ENCODE data around the gene SOX5. TPM values are rescaled to one million over a fixed set of nuclear protein-coding genes. Genes with fewer than 3 reads are reported as not detected.

Gene SOX5
- total RNA-seq, 4 donors from 2014 or later: 0.40 to 8.4 (median 2.2) TPM

DNA sequence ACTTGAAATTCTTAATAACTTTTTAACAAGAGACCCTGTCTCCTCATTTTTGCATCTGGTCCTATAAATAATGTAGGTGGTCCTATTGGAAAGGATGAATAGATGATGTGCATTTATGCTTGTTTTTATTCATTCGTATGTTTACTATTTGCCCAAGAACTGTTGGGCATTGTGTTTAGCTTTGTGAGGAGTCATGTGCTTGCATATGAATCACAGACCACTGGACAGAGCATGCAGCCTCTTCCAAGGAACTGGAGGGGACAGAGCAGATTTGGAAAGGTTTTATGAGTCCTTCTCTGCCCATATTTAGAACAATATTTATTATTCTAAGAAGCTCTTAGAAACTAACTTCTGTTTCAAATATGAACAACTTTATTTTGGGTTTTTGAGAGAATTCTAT, 414.0 kb downstream of the SOX5 start:
- DNase-seq: no peak

DNA sequence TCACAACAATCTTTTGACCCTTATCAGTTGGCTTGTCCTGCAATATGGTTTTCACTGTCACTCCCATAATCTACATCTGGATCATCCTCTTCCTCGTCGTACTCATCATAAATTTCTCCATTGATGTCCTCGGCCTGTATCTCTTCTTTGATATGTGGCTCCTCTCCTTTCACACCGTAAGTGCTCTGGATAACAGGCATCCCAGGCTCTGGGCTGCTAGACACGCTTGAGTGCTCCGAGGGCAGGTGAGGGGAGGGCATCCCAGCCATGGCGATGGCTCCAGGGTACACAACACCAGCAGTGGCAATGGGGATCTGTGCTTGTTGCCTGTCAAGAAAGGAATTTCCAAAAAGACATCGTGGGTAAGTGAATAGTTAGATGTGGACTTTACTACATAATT, 415.3 kb downstream of the SOX5 start:
- intact Hi-C loops (cut with DNase I): no loop called here
- 88 to 90% methylated on average over 8 of the region's 8 CpGs for WGBS, 2 donors
- H3K4me1 ChIP-seq: peaks cover 0 to 5% (median 0%) of the 10 kb centered on the region in 3 donors
- TF ChIP-seq POLR2A (IDR thresholded peaks at IDR 0.05): no peak
- TF ChIP-seq, protein P1, sequence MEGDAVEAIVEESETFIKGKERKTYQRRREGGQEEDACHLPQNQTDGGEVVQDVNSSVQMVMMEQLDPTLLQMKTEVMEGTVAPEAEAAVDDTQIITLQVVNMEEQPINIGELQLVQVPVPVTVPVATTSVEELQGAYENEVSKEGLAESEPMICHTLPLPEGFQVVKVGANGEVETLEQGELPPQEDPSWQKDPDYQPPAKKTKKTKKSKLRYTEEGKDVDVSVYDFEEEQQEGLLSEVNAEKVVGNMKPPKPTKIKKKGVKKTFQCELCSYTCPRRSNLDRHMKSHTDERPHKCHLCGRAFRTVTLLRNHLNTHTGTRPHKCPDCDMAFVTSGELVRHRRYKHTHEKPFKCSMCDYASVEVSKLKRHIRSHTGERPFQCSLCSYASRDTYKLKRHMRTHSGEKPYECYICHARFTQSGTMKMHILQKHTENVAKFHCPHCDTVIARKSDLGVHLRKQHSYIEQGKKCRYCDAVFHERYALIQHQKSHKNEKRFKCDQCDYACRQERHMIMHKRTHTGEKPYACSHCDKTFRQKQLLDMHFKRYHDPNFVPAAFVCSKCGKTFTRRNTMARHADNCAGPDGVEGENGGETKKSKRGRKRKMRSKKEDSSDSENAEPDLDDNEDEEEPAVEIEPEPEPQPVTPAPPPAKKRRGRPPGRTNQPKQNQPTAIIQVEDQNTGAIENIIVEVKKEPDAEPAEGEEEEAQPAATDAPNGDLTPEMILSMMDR (IDR thresholded peaks at IDR 0.05): no peak
- H3K27me3 ChIP-seq: no peaks in the 10 kb centered on the region
- no peak for DNase-seq
- H3K36me3 ChIP-seq: no peaks in the 10 kb centered on the region
- H3K9me3 ChIP-seq: no peaks in the 10 kb centered on the region
- no peak overlapping the region for H3K27ac ChIP-seq
- H3K4me3 ChIP-seq: no peak overlapping the region

More for the DNA sequence above, 414.0 kb downstream of the SOX5 start:
- Histone ChIP-seq H3K4me3 (no peak overlapping the region), H3K4me1 (peaks cover 0 to 5% (median 0%) of the 10 kb centered on the region in 3 donors), H3K27me3 (no peaks in the 10 kb centered on the region), H3K9me3 (no peaks in the 10 kb centered on the region), H3K27ac (no peak overlapping the region), H3K36me3 (no peaks in the 10 kb centered on the region)
- WGBS, 2 donors: 67 to 84% methylated on average over 1 of the region's 1 CpG
- intact Hi-C loops (cut with DNase I): no loop called here
- TF ChIP-seq, protein P1 (IDR thresholded peaks at IDR 0.05): no peak
- TF ChIP-seq POLR2A (IDR thresholded peaks at IDR 0.05): no peak

DNA sequence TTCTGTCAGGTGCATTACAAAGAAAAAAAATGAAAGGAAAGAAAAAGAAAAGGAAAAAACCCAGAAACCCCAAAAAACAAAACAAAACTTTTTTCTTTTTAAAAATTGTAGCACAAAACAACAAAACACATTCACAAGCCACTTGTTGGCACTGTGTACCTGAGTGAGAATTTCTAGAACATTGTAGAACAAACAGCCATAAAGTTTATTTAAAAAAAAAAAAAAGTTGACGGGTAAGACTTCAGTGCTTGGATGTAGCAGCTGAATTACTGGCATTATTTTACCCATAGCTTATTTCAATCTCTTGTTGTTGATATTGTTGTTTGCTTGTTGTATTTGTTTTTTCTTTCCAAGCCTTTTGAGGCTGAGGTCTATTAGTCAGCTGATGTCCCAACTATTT, 415.8 kb downstream of the SOX5 start:
- no peak for DNase-seq
- Histone ChIP-seq H3K4me1 (peaks cover 0 to 5% (median 0%) of the 10 kb centered on the region in 3 donors), H3K4me3 (no peak overlapping the region), H3K27me3 (no peaks in the 10 kb centered on the region), H3K36me3 (no peaks in the 10 kb centered on the region), H3K27ac (no peak overlapping the region), H3K9me3 (no peaks in the 10 kb centered on the region)
- no peak for TF ChIP-seq POLR2A (IDR thresholded peaks at IDR 0.05)
- TF ChIP-seq, protein P1 (IDR thresholded peaks at IDR 0.05): no peak
- 82 to 100% methylated on average over 1 of the region's 1 CpG for WGBS, 2 donors
- intact Hi-C loops (cut with DNase I): no loop called here

DNA sequence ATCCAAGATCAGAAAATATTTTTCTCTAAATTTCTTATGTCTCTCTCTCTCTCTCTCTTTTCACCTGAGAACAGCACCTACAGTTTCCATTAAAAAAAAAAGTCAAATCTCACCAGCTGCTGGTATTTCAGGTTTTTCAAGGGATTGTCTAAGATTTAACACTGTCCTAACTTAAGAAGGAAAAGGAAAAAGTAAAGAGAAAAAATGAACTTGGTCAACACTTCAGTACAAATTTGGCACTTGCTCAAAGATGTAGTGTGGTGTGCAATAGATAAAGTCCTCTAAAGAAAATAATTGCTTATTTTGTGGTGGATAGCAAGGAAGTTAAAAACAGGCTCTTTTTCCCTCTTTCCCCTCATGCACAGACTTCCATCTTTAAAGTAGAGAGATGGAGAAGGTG, 416.2 kb downstream of the SOX5 start:
- TF ChIP-seq POLR2A (IDR thresholded peaks at IDR 0.05): no peak
- TF ChIP-seq, protein P1 (IDR thresholded peaks at IDR 0.05): no peak
- H3K27ac ChIP-seq: no peak overlapping the region
- intact Hi-C loops (cut with DNase I): no loop called here
- DNase-seq: no peak
- no peaks in the 10 kb centered on the region for H3K9me3 ChIP-seq
- no peaks in the 10 kb centered on the region for H3K36me3 ChIP-seq
- no peaks in the 10 kb centered on the region for H3K27me3 ChIP-seq
- H3K4me1 ChIP-seq: peaks cover 0 to 5% (median 0%) of the 10 kb centered on the region in 3 donors
- H3K4me3 ChIP-seq: no peak overlapping the region

DNA sequence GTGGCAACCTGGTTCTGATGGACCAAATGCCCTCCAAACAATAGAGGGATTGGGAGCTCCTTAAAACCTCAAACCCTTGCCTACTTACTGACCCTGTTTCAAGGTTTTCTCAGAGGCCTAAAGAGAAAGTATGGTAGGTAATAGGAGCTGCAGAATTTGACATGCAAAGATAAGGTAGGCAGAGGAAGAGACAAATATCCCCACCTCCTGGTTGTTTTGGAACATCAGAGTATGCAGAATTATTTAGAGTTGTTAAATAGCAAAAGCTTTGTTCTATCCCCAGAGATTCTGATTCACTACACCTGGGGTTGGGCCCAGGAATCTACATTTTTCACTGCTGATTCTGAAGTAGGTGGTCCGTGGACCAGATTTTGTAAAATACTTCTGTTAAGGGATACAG, 421.2 kb downstream of the SOX5 start:
- no peaks in the 10 kb centered on the region for H3K9me3 ChIP-seq
- peaks cover 0 to 10% (median 0%) of the 10 kb centered on the region in 3 donors for H3K4me1 ChIP-seq
- no peak for DNase-seq
- no peak overlapping the region for H3K4me3 ChIP-seq
- no peaks in the 10 kb centered on the region for H3K27me3 ChIP-seq
- no peak for TF ChIP-seq POLR2A (IDR thresholded peaks at IDR 0.05)
- TF ChIP-seq, protein P1 (IDR thresholded peaks at IDR 0.05): no peak
- no peaks in the 10 kb centered on the region for H3K36me3 ChIP-seq
- H3K27ac ChIP-seq: no peak overlapping the region
- intact Hi-C loops (cut with DNase I): no loop called here
- 92 to 100% methylated on average over 1 of the region's 1 CpG for WGBS, 2 donors

All from esophagus squamous epithelium (tissue), 5 donors.